ENCODE measurements around the gene FANCL. TPM values are rescaled to one million over a fixed set of nuclear protein-coding genes. Genes with fewer than 3 reads are reported as not detected.
"Not testable (repeated sequence)": the region's sequence is repeated elsewhere in the genome, so short reads cannot be mapped to it uniquely, and the experiment has no call there.

Gene FANCL
- total RNA-seq, 1 experiment from 2014 or later, result 25.7 TPM

DNA sequence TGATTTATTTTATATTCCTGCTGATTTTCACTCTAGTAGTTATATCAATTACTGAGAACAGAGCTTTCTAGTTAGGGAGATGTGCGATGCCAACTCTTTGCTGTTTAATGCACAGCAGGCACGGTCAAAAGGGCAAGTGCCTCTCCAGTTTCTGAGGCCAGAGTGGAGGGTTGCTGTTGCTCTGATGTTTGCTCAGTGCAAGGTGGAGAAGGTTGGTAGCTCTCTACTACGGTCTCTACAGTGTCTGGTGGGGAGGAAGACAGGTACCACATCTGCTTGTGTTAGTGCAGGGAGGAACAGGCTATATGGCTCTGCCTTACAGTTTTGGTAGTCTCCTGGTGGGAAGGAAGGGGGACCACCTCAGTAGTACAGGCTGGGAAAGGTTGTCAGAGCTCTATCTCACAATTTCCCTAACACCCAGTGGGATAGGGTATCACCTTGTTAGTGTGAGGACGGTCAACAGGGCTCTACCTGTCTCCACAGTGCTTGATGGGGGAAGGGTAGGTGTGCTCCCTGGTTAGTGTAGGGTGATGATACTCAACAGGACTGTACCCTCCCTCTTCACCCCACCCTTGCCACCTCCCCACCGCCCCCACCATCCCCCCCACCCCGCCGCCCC, 85.9 kb downstream of the FANCL start:
- H3K36me3 ChIP-seq (ENCODE audit: control insufficient read depth, insufficient read depth, low read length), result peaks cover 15% of the 10 kb centered on the region
- H3K27ac ChIP-seq (ENCODE audit: low read length), result no peak overlapping the region
- no TSS peak for BruUV-seq (replicated peaks)
- no peak overlapping the region for H3K4me3 ChIP-seq (ENCODE audit: low read depth in 2 of 2, low read length in 2 of 2)
- intact Hi-C loops (cut with micrococcal nuclease; ENCODE audit: unreplicated experiment) (no loop called here), in situ Hi-C loops (cut with HindIII; ENCODE audit: low pct_unique_long_range_greater_than_20kb, low sequenced_read_pairs) (no loop called here)
- H3K4me1 ChIP-seq (ENCODE audit: control insufficient read depth, insufficient read depth, low read length), result no peaks in the 10 kb centered on the region; the same call in 1 of the 2 replicates
- POLR2A ChIA-PET, result no interaction called here
- no peaks in the 10 kb centered on the region for H3K9me3 ChIP-seq (ENCODE audit: control insufficient read depth, insufficient read depth, low read depth, low read length)
- CTCF ChIA-PET, result no interaction called here
- TF ChIP-seq SIN3A (IDR thresholded peaks at IDR 0.05; ENCODE audit: borderline replicate concordance, insufficient read depth, low read depth, low read length), result no peak
- TF ChIP-seq, protein P1, sequence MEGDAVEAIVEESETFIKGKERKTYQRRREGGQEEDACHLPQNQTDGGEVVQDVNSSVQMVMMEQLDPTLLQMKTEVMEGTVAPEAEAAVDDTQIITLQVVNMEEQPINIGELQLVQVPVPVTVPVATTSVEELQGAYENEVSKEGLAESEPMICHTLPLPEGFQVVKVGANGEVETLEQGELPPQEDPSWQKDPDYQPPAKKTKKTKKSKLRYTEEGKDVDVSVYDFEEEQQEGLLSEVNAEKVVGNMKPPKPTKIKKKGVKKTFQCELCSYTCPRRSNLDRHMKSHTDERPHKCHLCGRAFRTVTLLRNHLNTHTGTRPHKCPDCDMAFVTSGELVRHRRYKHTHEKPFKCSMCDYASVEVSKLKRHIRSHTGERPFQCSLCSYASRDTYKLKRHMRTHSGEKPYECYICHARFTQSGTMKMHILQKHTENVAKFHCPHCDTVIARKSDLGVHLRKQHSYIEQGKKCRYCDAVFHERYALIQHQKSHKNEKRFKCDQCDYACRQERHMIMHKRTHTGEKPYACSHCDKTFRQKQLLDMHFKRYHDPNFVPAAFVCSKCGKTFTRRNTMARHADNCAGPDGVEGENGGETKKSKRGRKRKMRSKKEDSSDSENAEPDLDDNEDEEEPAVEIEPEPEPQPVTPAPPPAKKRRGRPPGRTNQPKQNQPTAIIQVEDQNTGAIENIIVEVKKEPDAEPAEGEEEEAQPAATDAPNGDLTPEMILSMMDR (IDR thresholded peaks at IDR 0.05), result no peak
- no peaks in the 10 kb centered on the region for H3K27me3 ChIP-seq (ENCODE audit: control insufficient read depth, insufficient read depth, low read length)
- ATAC-seq, result peak; percentile 65; the same call in 1 of the 2 replicates
- no peak for DNase-seq (ENCODE audit: low read depth, low spot score)

DNA sequence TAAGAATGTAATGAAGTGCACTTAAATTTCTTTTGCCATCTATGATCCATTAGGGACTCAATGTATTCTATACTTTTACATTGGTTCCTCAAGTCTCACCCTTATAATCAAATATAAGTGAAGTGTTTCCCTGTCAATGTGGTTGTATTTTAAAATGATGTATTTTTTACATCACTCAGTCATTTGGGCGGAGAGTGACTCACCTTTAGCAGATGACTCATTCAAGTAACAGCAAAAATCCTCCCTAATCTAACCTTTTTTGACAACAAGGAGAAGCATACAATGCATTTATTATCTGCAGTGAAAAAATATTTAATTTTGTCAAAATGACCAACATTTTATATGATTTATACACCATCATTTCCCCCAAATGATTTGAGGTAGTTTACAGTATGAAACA, 94.4 kb downstream of the FANCL start:
- Histone ChIP-seq H3K27ac (ENCODE audit: low read length) (no peak overlapping the region), H3K9me3 (ENCODE audit: control insufficient read depth, insufficient read depth, low read depth, low read length) (no peaks in the 10 kb centered on the region), H3K27me3 (ENCODE audit: control insufficient read depth, insufficient read depth, low read length) (no peaks in the 10 kb centered on the region), H3K4me1 (ENCODE audit: control insufficient read depth, insufficient read depth, low read length) (no peaks in the 10 kb centered on the region), H3K4me3 (ENCODE audit: low read depth in 2 of 2, low read length in 2 of 2) (no peak overlapping the region), H3K36me3 (ENCODE audit: control insufficient read depth, insufficient read depth, low read length) (peaks cover 7% of the 10 kb centered on the region)
- intact Hi-C loops (cut with micrococcal nuclease; ENCODE audit: unreplicated experiment), result no loop called here
- BruUV-seq (replicated peaks), result no TSS peak
- TF ChIP-seq, protein P1 (IDR thresholded peaks at IDR 0.05), result no peak
- TF ChIP-seq POLR2AphosphoS5 (IDR thresholded peaks at IDR 0.05; ENCODE audit: low read depth, low read length), result no peak
- TF ChIP-seq TCF7L2 (IDR thresholded peaks at IDR 0.05; ENCODE audit: low read depth, low read length), result no peak
- no peak for TF ChIP-seq SIN3A (IDR thresholded peaks at IDR 0.05; ENCODE audit: borderline replicate concordance, insufficient read depth, low read depth, low read length)
- TF ChIP-seq, protein P2, sequence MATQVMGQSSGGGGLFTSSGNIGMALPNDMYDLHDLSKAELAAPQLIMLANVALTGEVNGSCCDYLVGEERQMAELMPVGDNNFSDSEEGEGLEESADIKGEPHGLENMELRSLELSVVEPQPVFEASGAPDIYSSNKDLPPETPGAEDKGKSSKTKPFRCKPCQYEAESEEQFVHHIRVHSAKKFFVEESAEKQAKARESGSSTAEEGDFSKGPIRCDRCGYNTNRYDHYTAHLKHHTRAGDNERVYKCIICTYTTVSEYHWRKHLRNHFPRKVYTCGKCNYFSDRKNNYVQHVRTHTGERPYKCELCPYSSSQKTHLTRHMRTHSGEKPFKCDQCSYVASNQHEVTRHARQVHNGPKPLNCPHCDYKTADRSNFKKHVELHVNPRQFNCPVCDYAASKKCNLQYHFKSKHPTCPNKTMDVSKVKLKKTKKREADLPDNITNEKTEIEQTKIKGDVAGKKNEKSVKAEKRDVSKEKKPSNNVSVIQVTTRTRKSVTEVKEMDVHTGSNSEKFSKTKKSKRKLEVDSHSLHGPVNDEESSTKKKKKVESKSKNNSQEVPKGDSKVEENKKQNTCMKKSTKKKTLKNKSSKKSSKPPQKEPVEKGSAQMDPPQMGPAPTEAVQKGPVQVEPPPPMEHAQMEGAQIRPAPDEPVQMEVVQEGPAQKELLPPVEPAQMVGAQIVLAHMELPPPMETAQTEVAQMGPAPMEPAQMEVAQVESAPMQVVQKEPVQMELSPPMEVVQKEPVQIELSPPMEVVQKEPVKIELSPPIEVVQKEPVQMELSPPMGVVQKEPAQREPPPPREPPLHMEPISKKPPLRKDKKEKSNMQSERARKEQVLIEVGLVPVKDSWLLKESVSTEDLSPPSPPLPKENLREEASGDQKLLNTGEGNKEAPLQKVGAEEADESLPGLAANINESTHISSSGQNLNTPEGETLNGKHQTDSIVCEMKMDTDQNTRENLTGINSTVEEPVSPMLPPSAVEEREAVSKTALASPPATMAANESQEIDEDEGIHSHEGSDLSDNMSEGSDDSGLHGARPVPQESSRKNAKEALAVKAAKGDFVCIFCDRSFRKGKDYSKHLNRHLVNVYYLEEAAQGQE (IDR thresholded peaks at IDR 0.05; ENCODE audit: insufficient read depth in 1 of 2, low read depth in 2 of 2, low read length in 1 of 2), result no peak
- ChIA-PET POLR2A (no interaction called here), CTCF (no interaction called here)
- peak; percentile 8 for DNase-seq (ENCODE audit: low read depth, low spot score)
- no peak for ATAC-seq
- in situ Hi-C loops (cut with HindIII; ENCODE audit: low pct_unique_long_range_greater_than_20kb, low sequenced_read_pairs), result no loop called here

DNA sequence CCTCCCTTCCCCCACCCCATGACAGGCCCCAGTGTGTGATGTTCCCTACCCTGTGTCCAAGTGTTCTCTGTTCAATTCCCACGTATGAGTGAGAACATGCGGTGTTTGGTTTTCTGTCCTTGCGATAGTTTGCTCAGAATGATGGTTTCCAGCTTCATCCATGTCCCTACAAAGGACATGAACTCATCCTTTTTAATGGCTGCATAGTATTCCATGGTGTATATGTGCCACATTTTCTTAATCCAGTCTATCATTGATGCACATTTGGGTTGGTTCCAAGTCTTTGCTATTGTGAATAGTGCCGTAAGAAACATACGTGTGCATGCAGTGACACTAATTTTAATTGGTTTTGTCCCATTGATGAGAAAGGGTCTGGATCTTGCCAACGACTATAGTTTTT, 95.4 kb downstream of the FANCL start:
- DNase-seq (ENCODE audit: low read depth, low spot score); CTCF ChIA-PET; in situ Hi-C loops (cut with HindIII; ENCODE audit: low pct_unique_long_range_greater_than_20kb, low sequenced_read_pairs); POLR2A ChIA-PET; H3K4me1 ChIP-seq (ENCODE audit: control insufficient read depth, insufficient read depth, low read length); BruUV-seq (replicated peaks); H3K4me3 ChIP-seq (ENCODE audit: low read depth in 2 of 2, low read length in 2 of 2); H3K9me3 ChIP-seq (ENCODE audit: control insufficient read depth, insufficient read depth, low read depth, low read length); H3K36me3 ChIP-seq (ENCODE audit: control insufficient read depth, insufficient read depth, low read length); ATAC-seq; H3K27ac ChIP-seq (ENCODE audit: low read length); intact Hi-C loops (cut with micrococcal nuclease; ENCODE audit: unreplicated experiment); H3K27me3 ChIP-seq (ENCODE audit: control insufficient read depth, insufficient read depth, low read length): not testable (repeated sequence)
